Ascending aorta (tissue), 2 donors: ENCODE data around the gene IFT52. TPM values are rescaled to one million over a fixed set of nuclear protein-coding genes. Genes with fewer than 3 reads are reported as not detected.

Experiments used
- DNase-seq, 2 donors: peaks; one replicate each; pipeline ENCODE4 v3.0.0-alpha.2; 2019; ENCODE audit warnings: low spot score in 2 of 2
- H3K27ac ChIP-seq, 2 donors: fragments of 200-600 bp; sonication (generic); one replicate each; pipeline ENCODE4 v1.5.1; 2016 to 2017; ENCODE audit warnings: mild to moderate bottlenecking in 1 of 2
- H3K27me3 ChIP-seq: fragments of 200-600 bp; sonication (generic); one replicate; pipeline ENCODE4 v1.5.1; 2017
- H3K36me3 ChIP-seq, 2 donors: fragments of 200-600 bp; sonication (generic); one replicate each; pipeline ENCODE4 v1.5.1; 2016
- H3K4me1 ChIP-seq, 2 donors: fragments of 200-600 bp; sonication (generic); one replicate each; pipeline ENCODE4 v1.5.1; 2016 to 2017; ENCODE audit warnings: mild to moderate bottlenecking in 1 of 2
- H3K4me3 ChIP-seq, 2 donors: fragments of 200-600 bp; sonication (generic); one replicate each; pipeline ENCODE4 v1.5.1; 2016 to 2017; ENCODE audit warnings: mild to moderate bottlenecking in 1 of 2
- H3K9me3 ChIP-seq, 2 donors: fragments of 200-600 bp; sonication (generic); one replicate each; pipeline ENCODE4 v1.5.1; 2016
- CTCF ChIP-seq, 3 experiments: fragments of 200-600 bp in 2 of 3; fragments of 450-650 bp in 1 of 3; sonication (generic) in 2 of 3; IDR thresholded peaks; one replicate each; pipeline ENCODE4 v1.5.1; 2016 to 2019; ENCODE audit warnings: antibody characterized with exemption in 3 of 3, mild to moderate bottlenecking in 1 of 3, moderate library complexity in 1 of 3
- intact Hi-C: fragments of 100-400 bp; cut with DNase I; formaldehyde crosslinking; loops from one replicate; pipeline ENCODE4 v1.15.1; 2023
- total RNA-seq: library from RNA; depleted of rRNA; stranded (reverse); fragments of >200 nt; gene quantifications from one replicate; pipeline ENCODE4 v1.1.0, GENCODE V29; 2016

Gene IFT52
- total RNA-seq, 1 donor from 2014 or later, result 15.2 TPM

- H3K27me3 ChIP-seq, result no peaks in the 10 kb centered on the region
- H3K4me1 ChIP-seq, result no peaks in the 10 kb centered on the region
- H3K9me3 ChIP-seq, result no peaks in the 10 kb centered on the region
- H3K36me3 ChIP-seq, result no peaks in the 10 kb centered on the region
- intact Hi-C loops, result no loop called here
- no peak overlapping the region for H3K4me3 ChIP-seq
- TF ChIP-seq CTCF (IDR thresholded peaks at IDR 0.05), result no peak
- no peak for DNase-seq
- H3K27ac ChIP-seq, result no peak overlapping the region
Measured at GRCh38 chr20:43563991-43564390, 26.7 kb upstream of the IFT52 start.

DNA sequence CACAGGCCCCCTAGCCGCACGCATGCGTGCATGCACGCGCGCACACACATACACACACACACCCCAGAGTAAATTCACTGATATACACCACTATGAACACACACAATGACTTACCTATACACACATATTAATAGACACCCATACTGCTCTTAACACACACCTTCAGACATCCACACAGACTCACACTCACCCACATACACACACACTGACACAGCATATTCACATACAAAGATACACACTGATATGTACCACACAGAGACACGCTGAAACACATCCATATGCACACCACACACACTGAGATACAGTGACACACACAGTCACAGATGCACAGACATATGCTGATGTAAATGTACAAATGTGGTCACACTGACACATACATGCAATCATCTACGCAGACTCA, 26.3 kb upstream of the IFT52 start:
- H3K4me1 ChIP-seq, result no peaks in the 10 kb centered on the region
- intact Hi-C loops, result no loop called here
- no peaks in the 10 kb centered on the region for H3K27me3 ChIP-seq
- no peaks in the 10 kb centered on the region for H3K9me3 ChIP-seq
- DNase-seq, result no peak
- H3K4me3 ChIP-seq, result no peak overlapping the region
- no peak overlapping the region for H3K27ac ChIP-seq
- no peak for TF ChIP-seq CTCF (IDR thresholded peaks at IDR 0.05)
- H3K36me3 ChIP-seq, result no peaks in the 10 kb centered on the region

DNA sequence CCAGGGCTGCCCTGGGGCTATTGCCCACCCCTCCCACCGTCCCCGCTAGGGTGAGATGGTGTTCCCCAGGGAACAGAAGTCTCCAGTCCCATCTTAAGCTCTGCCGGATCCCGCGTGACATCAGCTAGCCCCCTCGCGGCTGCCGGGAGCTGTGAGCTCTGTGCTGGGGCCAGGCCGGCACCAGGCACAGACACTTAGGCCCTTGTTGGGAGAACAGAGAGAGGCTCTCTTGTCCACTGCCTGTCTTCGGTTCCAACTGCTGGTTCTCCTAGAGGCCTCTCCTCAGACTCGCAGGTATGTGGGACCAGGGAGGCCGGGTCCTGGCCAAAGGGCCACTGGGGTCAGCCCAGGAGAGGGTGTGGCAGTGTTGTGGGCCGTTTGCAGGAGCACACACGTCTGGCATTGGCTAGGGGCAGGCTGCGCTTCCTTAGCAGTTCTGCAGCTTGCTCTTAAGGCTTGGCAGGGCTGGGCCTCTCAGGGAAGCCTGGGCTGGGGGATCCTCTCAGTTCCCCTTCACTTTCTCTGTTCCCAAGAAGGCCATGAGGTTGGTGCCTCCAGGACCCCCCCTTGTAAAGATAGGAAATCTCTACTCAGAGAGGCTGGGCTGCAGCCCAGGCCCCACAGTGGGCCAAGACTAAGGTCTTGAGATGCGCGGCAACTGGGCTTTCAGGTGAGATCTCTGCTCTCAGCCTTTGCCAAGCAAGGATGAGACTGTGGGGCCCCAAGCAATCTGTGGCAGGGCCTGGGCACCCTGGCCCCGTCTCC, 25.6 kb upstream of the IFT52 start:
- Histone ChIP-seq H3K4me3 (no peak overlapping the region), H3K4me1 (no peaks in the 10 kb centered on the region), H3K36me3 (no peaks in the 10 kb centered on the region), H3K27me3 (no peaks in the 10 kb centered on the region), H3K9me3 (no peaks in the 10 kb centered on the region), H3K27ac (no peak overlapping the region)
- DNase-seq, result no peak
- TF ChIP-seq CTCF (IDR thresholded peaks at IDR 0.05), result no peak
- intact Hi-C loops, result no loop called here

- Histone ChIP-seq H3K9me3 (no peaks in the 10 kb centered on the region), H3K27ac (no peak overlapping the region), H3K27me3 (no peaks in the 10 kb centered on the region), H3K4me1 (no peaks in the 10 kb centered on the region), H3K4me3 (no peak overlapping the region), H3K36me3 (no peaks in the 10 kb centered on the region)
- intact Hi-C loops, result no loop called here
- DNase-seq, result no peak
- no peak for TF ChIP-seq CTCF (IDR thresholded peaks at IDR 0.05)
Measured at GRCh38 chr20:43565758-43566104, 25.0 kb upstream of the IFT52 start.

- Histone ChIP-seq H3K27me3 (no peaks in the 10 kb centered on the region), H3K36me3 (no peaks in the 10 kb centered on the region), H3K4me3 (no peak overlapping the region), H3K9me3 (no peaks in the 10 kb centered on the region), H3K4me1 (no peaks in the 10 kb centered on the region), H3K27ac (no peak overlapping the region)
- intact Hi-C loops, result no loop called here
- no peak for TF ChIP-seq CTCF (IDR thresholded peaks at IDR 0.05)
- no peak for DNase-seq
Measured at GRCh38 chr20:43567477-43567876, 23.3 kb upstream of the IFT52 start.

GRCh38 chr20:43568706-43569105, 22.0 kb upstream of the IFT52 start:
- Histone ChIP-seq H3K9me3 (no peaks in the 10 kb centered on the region), H3K27ac (no peak overlapping the region), H3K27me3 (no peaks in the 10 kb centered on the region), H3K4me3 (no peak overlapping the region), H3K36me3 (no peaks in the 10 kb centered on the region), H3K4me1 (no peaks in the 10 kb centered on the region)
- intact Hi-C loops, result no loop called here
- no peak for DNase-seq
- TF ChIP-seq CTCF (IDR thresholded peaks at IDR 0.05), result no peak
